IPS-18a (cell line): ENCODE data around the gene C1QTNF8.

Source experiments
- H3K27ac ChIP-seq: one replicate; pipeline ENCODE4 v1.5.1; 2013; ENCODE audit warnings: low read length
- H3K27me3 ChIP-seq: one replicate; pipeline ENCODE4 v1.6.1; 2013; ENCODE audit warnings: mild to moderate bottlenecking, low read length; ENCODE audit not compliant: control insufficient read depth, insufficient read depth
- H3K36me3 ChIP-seq: one replicate; pipeline ENCODE4 v1.6.1; 2013; ENCODE audit warnings: low read depth, low read length; ENCODE audit not compliant: control insufficient read depth
- H3K4me1 ChIP-seq: one replicate; pipeline ENCODE4 v1.6.1; 2013; ENCODE audit warnings: low read depth, low read length; ENCODE audit not compliant: control insufficient read depth
- H3K4me3 ChIP-seq: one replicate; pipeline ENCODE4 v1.5.1; 2013; ENCODE audit warnings: low read length
- H3K9ac ChIP-seq: one replicate; pipeline ENCODE4 v1.6.1; 2013; ENCODE audit warnings: mild to moderate bottlenecking, low read length, moderate library complexity
- H3K9me3 ChIP-seq: one replicate; pipeline ENCODE4 v1.6.1; 2013; ENCODE audit warnings: low read depth, low read length; ENCODE audit not compliant: control insufficient read depth

The C1QTNF8 gene, protein sequence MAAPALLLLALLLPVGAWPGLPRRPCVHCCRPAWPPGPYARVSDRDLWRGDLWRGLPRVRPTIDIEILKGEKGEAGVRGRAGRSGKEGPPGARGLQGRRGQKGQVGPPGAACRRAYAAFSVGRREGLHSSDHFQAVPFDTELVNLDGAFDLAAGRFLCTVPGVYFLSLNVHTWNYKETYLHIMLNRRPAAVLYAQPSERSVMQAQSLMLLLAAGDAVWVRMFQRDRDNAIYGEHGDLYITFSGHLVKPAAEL

DNA sequence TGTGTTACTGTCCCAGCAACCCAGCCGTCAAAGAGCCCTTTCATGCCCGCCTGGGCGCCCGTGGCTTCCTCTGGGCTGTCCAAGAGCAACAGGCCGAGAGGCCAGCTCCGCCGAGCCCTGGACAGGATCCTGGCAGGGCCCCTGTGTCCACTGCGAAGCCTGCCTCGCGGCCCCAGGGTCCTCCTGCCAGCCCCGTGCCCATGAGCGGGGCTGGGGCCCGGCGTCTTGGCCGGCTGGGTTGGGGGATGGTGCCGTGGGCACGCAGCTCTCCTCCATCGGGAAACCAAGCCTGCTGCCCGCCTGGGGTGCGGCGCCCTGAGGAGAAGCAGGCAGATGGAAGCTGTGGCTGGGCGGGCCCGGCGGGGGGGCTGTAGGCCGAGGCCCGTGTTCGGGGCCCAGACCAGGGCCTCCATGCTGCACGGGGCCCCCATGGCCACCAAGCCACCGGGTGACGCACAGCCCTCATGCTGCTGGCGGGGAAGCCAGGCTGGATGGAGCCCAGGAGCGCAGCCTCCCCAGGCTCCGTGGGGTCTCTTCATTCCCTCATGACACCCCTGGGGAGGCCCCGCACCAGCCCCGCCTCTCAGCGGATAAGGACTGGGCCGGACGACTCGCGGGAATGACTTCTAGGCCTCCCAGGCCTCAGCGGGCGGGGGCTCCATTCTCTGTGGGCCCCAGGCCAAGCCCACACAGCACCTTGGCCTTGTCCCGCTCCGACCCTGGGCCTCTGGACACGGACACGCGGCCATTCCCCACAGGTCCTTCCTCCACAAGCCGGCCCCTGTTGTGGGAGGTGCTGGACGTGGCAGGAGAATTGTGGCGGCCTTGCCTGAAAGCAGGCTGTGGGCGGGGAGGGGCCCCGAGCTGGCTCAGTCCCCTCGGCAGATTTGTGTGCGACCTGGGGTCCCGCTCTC lies at the start of gene C1QTNF8:
C1QTNF8 (minus strand) TSS at position 76 of the 914 bp plus-strand sequence. CDS start 1,322 bp downstream, outside the sequence.
- no peak within 1 kb of the TSS for H3K27ac ChIP-seq
- H3K4me1 ChIP-seq, result no peaks in the 10 kb centered on the region
- no peaks in the 10 kb centered on the region for H3K27me3 ChIP-seq
- H3K9ac ChIP-seq, result no peak within 1 kb of the TSS
- no peaks in the 10 kb centered on the region for H3K9me3 ChIP-seq
- no peaks in the 10 kb centered on the region for H3K36me3 ChIP-seq
- H3K4me3 ChIP-seq, result no peak within 1 kb of the TSS

DNA sequence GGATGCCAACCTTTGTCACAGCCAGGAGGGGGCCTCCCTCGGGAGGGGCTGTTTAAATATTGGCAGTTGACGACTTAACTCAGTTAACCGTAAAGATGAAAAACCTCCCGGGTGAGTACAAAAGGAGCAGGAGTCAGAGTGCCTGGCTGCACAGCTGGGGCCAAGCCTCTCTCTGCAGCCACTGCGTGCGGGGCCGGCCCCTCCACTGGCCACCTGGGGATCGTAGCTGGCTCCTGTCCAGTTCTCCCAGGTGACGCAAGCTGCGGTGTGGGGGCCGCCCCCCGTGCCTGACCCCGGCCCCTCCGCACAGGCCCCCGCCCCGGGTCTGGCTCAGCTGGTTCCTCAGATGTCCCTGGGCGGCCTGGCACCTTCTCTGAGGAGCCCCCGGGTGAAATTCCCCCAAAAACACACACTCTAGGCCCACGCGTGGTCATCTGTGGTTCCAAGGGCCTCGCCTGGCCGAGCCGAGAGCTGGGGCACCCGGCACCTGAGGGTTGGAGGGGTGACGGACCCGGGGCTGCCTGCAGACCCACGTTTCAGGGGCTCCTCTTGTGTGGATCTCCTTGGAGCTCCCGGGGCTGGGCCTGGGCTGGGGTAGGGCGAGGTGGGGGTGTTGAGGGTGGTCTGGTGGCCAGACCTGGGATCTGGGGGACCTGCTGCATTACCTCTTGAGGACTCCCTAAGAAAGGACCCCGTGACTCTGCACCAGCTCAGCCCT lies 49.5 kb upstream of the C1QTNF8 start:
- Histone ChIP-seq H3K36me3 (no peaks in the 10 kb centered on the region), H3K9ac (no peak overlapping the region), H3K4me1 (peaks cover 3% of the 10 kb centered on the region), H3K4me3 (no peak overlapping the region), H3K27ac (no peak overlapping the region), H3K27me3 (no peaks in the 10 kb centered on the region), H3K9me3 (no peaks in the 10 kb centered on the region)

DNA sequence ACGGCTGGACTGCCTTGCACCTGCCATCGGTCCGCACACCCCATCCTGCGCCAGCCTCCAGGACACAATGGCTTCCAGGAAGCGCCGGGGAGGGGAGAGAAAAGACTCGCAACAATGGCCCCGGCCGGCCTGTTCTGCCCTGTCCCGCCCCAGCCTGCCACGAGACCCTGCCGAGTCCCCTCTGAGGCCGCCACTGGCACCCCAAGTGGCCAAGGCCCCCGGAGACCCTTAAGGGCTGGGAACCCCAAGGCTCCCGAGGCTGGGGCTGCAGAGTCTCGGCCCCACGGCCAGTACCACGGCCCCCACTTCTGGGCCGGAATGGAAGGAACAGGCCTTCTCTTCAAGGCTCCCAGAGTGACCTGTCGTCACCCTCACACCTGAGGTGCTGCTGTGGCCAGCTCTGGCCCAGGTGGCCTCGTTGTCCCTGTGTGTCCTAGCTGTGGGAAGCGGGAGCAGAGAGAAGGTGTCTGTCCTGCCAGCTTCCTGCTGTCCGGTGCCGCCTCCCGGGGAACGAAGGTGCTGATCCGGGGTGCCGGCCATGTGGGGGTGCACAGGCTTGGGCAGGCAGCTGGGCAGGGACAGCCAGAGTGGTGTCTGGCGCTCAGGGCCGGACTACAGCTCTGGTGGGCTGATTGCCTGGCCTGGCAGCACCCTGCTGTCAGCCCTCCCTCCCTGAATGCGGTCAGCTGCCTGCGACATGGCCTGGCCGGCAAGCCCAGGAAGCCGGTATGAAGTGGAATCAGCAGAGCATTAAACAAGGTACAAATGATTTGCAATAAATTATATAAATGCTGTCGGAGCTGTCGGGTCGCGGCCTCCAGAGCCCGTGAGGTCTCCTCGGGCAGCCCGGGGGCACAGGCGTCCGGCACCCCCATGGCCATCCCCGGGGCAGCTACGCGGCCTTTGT lies 48.7 kb upstream of the C1QTNF8 start:
- Histone ChIP-seq H3K9me3 (no peaks in the 10 kb centered on the region), H3K36me3 (no peaks in the 10 kb centered on the region), H3K27ac (no peak overlapping the region), H3K9ac (no peak overlapping the region), H3K27me3 (no peaks in the 10 kb centered on the region), H3K4me1 (peaks cover 3% of the 10 kb centered on the region), H3K4me3 (no peak overlapping the region)

DNA sequence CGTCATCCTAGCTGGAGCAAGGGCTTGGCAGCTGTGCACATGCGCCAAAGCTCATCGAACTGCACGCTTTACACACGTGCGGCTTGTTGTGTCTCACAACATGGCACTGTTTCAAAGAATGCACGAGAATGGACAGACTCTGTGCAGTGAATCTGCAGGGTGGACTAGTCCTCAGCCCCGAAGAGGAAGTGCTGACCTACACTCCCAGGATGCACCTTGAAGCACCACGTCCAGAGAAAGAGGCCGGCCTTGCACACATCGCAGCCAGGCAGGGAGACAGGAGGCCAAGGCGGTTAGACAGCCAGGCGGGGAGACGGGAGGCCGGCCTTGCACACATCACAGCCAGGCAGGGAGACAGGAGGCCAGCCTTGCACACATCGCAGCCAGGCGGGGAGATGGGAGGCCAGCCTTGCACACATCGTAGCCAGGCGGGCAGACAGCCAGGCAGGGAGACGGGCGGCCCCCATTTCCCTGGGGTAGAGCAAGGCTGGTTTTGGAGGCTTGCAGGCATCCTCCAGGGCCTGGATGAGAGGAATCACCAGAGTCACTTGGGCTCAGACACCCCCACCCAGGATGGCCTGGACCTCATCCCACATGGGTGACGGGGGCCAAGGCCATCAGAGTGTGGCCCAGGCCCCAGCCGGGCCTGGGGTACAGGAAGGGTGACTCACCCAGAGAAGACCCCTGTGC lies 47.9 kb upstream of the C1QTNF8 start:
- Histone ChIP-seq H3K9ac (no peak overlapping the region), H3K4me3 (no peak overlapping the region), H3K27me3 (no peaks in the 10 kb centered on the region), H3K9me3 (no peaks in the 10 kb centered on the region), H3K4me1 (peaks cover 3% of the 10 kb centered on the region), H3K36me3 (no peaks in the 10 kb centered on the region), H3K27ac (no peak overlapping the region)

DNA sequence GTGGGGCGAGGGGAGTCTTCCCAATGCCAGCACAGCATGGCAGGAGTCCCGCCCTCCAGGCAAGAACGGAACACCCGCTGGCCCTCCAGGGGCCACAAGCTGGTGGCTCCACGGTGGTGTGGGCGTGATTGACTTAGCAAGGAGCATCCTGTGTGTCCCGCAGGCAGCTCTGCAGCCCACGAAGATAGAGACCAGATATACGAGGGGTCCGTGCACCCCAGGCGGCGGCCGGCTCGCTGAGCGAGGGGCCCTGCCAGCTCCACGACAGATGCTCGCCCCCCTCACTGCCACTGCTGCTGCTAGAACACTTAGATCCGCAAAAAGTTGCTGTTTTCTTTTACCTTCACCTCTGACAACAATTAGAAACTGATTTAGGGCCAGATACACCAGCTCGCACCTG lies 46.9 kb upstream of the C1QTNF8 start:
- Histone ChIP-seq H3K9me3 (no peaks in the 10 kb centered on the region), H3K27ac (no peak overlapping the region), H3K36me3 (no peaks in the 10 kb centered on the region), H3K27me3 (no peaks in the 10 kb centered on the region), H3K9ac (no peak overlapping the region), H3K4me3 (no peak overlapping the region), H3K4me1 (peaks cover 3% of the 10 kb centered on the region)

DNA sequence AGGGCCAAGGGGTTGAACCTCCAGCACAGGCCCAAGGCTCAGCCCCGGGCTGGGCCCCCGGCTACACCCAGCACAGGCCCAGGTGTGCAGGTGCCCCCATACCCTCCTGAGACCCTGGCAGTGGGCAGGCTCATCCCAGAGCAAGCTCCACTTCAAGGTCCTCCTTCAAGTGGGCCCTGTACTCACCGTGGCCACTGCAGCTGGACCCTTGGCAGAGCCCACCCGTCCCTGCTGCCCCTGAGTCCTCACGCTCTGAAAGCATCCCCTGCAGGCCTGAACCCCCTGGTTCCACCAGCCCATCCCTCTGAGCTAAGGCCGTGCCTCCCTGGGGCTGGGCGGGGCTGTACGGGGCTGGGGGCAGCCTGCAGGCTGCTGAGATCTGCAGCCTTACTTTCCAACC lies 45.7 kb upstream of the C1QTNF8 start:
- H3K36me3 ChIP-seq, result no peaks in the 10 kb centered on the region
- H3K27me3 ChIP-seq, result no peaks in the 10 kb centered on the region
- H3K9me3 ChIP-seq, result no peaks in the 10 kb centered on the region
- no peak overlapping the region for H3K9ac ChIP-seq
- H3K4me1 ChIP-seq, result peaks cover 3% of the 10 kb centered on the region
- no peak overlapping the region for H3K27ac ChIP-seq
- H3K4me3 ChIP-seq, result no peak overlapping the region

DNA sequence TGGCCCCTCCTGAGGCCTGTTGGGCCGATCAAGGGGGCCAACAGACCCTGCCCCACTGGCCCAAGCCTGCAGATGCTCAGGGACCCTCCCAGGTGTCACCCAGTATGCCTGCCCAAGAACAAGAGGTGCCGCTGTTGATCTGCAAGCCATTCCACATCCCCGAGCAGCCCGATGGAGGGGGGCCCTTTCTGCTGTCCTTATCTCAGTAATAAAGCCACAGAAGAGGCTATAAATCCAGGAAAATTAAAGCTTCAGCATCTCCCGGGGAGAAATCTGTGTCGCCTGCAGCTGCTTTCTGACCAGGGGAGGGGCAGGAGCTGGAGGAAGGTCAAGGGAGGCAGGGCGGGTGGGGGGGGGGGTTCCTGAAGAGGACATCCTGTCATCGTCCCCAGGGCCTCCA lies 45.1 kb upstream of the C1QTNF8 start:
- H3K4me3 ChIP-seq, result no peak overlapping the region
- no peak overlapping the region for H3K9ac ChIP-seq
- H3K27ac ChIP-seq, result no peak overlapping the region
- H3K27me3 ChIP-seq, result no peaks in the 10 kb centered on the region
- H3K9me3 ChIP-seq, result no peaks in the 10 kb centered on the region
- peaks cover 3% of the 10 kb centered on the region for H3K4me1 ChIP-seq
- no peaks in the 10 kb centered on the region for H3K36me3 ChIP-seq

DNA sequence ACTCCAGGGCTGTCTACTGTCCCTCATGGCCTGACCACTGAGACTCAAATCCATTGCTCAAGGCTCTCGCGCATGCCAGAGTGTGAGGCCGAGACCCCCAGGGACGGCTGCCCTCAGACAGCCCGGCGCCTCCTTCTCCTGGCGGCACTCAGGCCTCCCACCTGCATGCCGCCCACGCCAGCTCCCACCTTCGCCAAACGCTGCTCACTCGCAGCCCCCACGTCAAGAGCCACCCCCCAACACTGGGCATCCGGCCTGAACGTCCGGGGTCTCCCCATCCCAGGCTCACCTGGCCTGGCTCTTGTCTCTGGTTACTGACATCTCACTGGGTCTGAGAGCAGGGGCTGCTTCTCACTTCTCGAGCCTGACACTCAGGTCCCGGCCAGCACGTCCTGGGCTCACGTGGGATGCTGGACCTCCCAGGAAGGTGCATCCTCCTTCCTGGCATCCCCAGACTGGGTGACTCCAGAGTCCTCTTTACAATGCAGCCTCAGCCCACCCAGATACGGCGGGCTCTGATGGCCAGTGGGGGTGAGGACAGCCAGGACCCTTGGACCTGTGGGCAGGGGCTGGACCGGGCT lies 44.6 kb upstream of the C1QTNF8 start:
- no peak overlapping the region for H3K4me3 ChIP-seq
- H3K27ac ChIP-seq, result no peak overlapping the region
- H3K4me1 ChIP-seq, result peaks cover 3% of the 10 kb centered on the region
- no peaks in the 10 kb centered on the region for H3K27me3 ChIP-seq
- no peaks in the 10 kb centered on the region for H3K36me3 ChIP-seq
- H3K9me3 ChIP-seq, result no peaks in the 10 kb centered on the region
- no peak overlapping the region for H3K9ac ChIP-seq

DNA sequence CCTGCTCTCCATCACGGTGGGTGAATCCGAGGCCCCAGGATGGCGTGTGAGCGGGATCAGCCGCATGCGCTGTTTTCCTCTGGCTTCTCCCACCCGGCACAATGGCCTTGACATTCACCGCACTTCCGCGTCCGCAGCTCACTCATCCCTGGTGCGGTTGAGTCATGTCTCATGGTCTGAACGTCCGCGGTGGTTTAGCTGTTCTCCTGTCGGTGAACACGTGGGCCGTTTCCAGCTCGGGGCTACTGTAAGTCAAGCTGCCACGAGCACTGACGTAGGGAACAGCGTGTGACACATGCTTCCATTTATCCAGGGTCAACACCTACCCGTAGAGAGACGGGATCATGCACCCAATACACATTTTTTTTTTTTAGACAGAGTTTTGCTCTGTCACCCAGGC lies 41.6 kb upstream of the C1QTNF8 start:
- no peak overlapping the region for H3K9ac ChIP-seq
- no peaks in the 10 kb centered on the region for H3K36me3 ChIP-seq
- H3K27ac ChIP-seq, result no peak overlapping the region
- no peaks in the 10 kb centered on the region for H3K9me3 ChIP-seq
- H3K4me3 ChIP-seq, result no peak overlapping the region
- no peaks in the 10 kb centered on the region for H3K4me1 ChIP-seq
- H3K27me3 ChIP-seq, result no peaks in the 10 kb centered on the region

DNA sequence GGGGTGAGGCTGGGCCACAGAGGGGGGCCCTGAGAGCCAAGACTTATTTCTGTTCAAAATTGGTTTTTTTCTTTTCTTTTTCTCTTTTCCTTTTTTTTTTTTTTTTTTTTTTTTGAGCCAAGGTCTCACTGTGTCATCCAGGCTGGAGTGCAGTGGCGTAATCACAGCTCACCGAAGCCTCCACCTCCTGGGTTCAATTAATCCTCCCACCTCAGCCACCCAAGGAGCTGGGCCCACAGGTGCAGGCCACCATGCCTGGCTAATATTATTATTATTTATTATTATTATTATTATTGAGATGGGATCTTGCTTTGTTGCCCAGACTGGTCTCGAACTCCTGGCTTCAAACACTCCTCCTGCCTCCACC lies 39.4 kb upstream of the C1QTNF8 start:
- H3K9ac ChIP-seq, result no peak overlapping the region
- H3K27ac ChIP-seq, result no peak overlapping the region
- H3K9me3 ChIP-seq, result no peaks in the 10 kb centered on the region
- H3K4me3 ChIP-seq, result no peak overlapping the region
- no peaks in the 10 kb centered on the region for H3K36me3 ChIP-seq
- no peaks in the 10 kb centered on the region for H3K27me3 ChIP-seq
- no peaks in the 10 kb centered on the region for H3K4me1 ChIP-seq
